Neuronal stem cell (in vitro differentiated cells): ENCODE data around the gene SLC4A7.
A peak's percentile ranks its signal among the peaks of the same experiment; 100 is the strongest.

Source experiments
- DNase-seq: peaks from one replicate; pipeline ENCODE4 v3.0.0-alpha.2; 2013; ENCODE audit warnings: low spot score
- H2AFZ ChIP-seq: one replicate; pipeline ENCODE4 v1.6.1; 2013; ENCODE audit warnings: mild to moderate bottlenecking, low read length, inconsistent platforms
- H2AK5ac ChIP-seq: 2 replicates; pipeline ENCODE4 v1.6.1; 2013; ENCODE audit warnings: low read depth, mild to moderate bottlenecking, inconsistent platforms, low read length, moderate library complexity, mixed read lengths
- H2BK120ac ChIP-seq: 2 replicates; pipeline ENCODE4 v1.6.1; 2013; ENCODE audit warnings: low read depth, mild to moderate bottlenecking, inconsistent platforms, low read length, moderate library complexity, mixed read lengths
- H2BK12ac ChIP-seq: one replicate; pipeline ENCODE4 v1.6.1; 2013; ENCODE audit warnings: low read length, inconsistent platforms
- H2BK15ac ChIP-seq: 2 replicates; pipeline ENCODE4 v1.6.1; 2013; ENCODE audit warnings: mild to moderate bottlenecking, low read length, inconsistent platforms, mixed read lengths
- H2BK5ac ChIP-seq: one replicate; pipeline ENCODE4 v1.6.1; 2013; ENCODE audit warnings: inconsistent platforms, mild to moderate bottlenecking, low read length, moderate library complexity
- H3K14ac ChIP-seq: one replicate; pipeline ENCODE4 v1.6.1; 2013; ENCODE audit warnings: low read length, inconsistent platforms
- H3K18ac ChIP-seq: 2 replicates; pipeline ENCODE4 v1.6.1; 2013; ENCODE audit warnings: low read length, inconsistent platforms
- H3K23ac ChIP-seq: 2 replicates; pipeline ENCODE4 v1.6.1; 2013; ENCODE audit warnings: low read depth, mild to moderate bottlenecking, mixed read lengths, low read length, inconsistent platforms; ENCODE audit not compliant: poor library complexity
- H3K27ac ChIP-seq: replicated peaks from 3 replicates; pipeline ENCODE4 v1.5.1; 2013; ENCODE audit warnings: low read length, inconsistent platforms
- H3K27me3 ChIP-seq, 3 experiments: 2 replicates each; pipeline ENCODE4 v1.6.1; 2013; ENCODE audit warnings: low read length in 3 of 3, mild to moderate bottlenecking in 2 of 3, inconsistent platforms in 1 of 3, low read depth in 1 of 3, mixed read lengths in 1 of 3, moderate library complexity in 1 of 3; ENCODE audit not compliant: control insufficient read depth in 3 of 3, insufficient read depth in 3 of 3
- H3K36me3 ChIP-seq, 2 donors: replicated peaks in 1 of 2; 2 replicates each; pipeline ENCODE4 v1.6.1; 2013; ENCODE audit warnings: low read length in 2 of 2; ENCODE audit not compliant: control insufficient read depth in 2 of 2, insufficient read depth in 2 of 2
- H3K4ac ChIP-seq: 2 replicates; pipeline ENCODE4 v1.6.1; 2013; ENCODE audit warnings: inconsistent platforms, mild to moderate bottlenecking, low read length, moderate library complexity
- H3K4me1 ChIP-seq, 2 donors: 1 replicate in 1 of 2; 2 replicates in 1 of 2; pipeline ENCODE4 v1.6.1; 2013; ENCODE audit warnings: low read length in 2 of 2, low read depth in 1 of 2; ENCODE audit not compliant: control insufficient read depth in 2 of 2, insufficient read depth in 1 of 2
- H3K4me2 ChIP-seq: one replicate; pipeline ENCODE4 v1.6.1; 2013; ENCODE audit warnings: mild to moderate bottlenecking, low read length, inconsistent platforms; ENCODE audit not compliant: insufficient read depth, poor library complexity, severe bottlenecking
- H3K4me3 ChIP-seq, 2 donors: 2 replicates each; pipeline ENCODE4 v1.5.1; 2013; ENCODE audit warnings: low read length in 2 of 2, mild to moderate bottlenecking in 2 of 2, inconsistent platforms in 1 of 2, moderate library complexity in 1 of 2
- H3K79me1 ChIP-seq: one replicate; pipeline ENCODE4 v1.6.1; 2013; ENCODE audit warnings: low read depth, mild to moderate bottlenecking, inconsistent platforms, low read length, moderate library complexity
- H3K9ac ChIP-seq: one replicate; pipeline ENCODE4 v1.6.1; 2013; ENCODE audit warnings: mild to moderate bottlenecking, low read depth, low read length, inconsistent platforms; ENCODE audit not compliant: poor library complexity
- H3K9me3 ChIP-seq, 2 donors: replicated peaks in 1 of 2; 2 replicates each; pipeline versions ENCODE3 to v1.6.1; 2013; ENCODE audit warnings: low read length in 2 of 2, mild to moderate bottlenecking in 2 of 2, inconsistent platforms in 1 of 2, low read depth in 1 of 2, mixed read lengths in 1 of 2, moderate library complexity in 1 of 2; ENCODE audit not compliant: control insufficient read depth in 2 of 2, insufficient read depth in 1 of 2
- H4K8ac ChIP-seq: one replicate; pipeline ENCODE4 v1.6.1; 2013; ENCODE audit warnings: low read depth, mild to moderate bottlenecking, inconsistent platforms, low read length, moderate library complexity
- H4K91ac ChIP-seq: one replicate; pipeline ENCODE4 v1.6.1; 2013; ENCODE audit warnings: low read length, low read depth, mild to moderate bottlenecking, inconsistent platforms; ENCODE audit not compliant: poor library complexity
- WGBS, 2 donors: extraction: QIAGEN DNeasy Blood & Tissue Kit; methylation state at CpG; one replicate each; pipeline ENCODE4 v1.1.7; 2013; ENCODE audit warnings: missing lambda C conversion rate in 2 of 2, mixed read lengths in 1 of 2; ENCODE audit not compliant: insufficient read length in 2 of 2, insufficient replicate concordance in 1 of 2; ENCODE audit errors: extremely low coverage in 2 of 2; 5-methylcytosine and 5-hydroxymethylcytosine counted together

SLC4A7 gene

GRCh38 chr3:27521179-27521871 lies 37.1 kb upstream of the SLC4A7 start:
- Histone ChIP-seq H4K8ac (no peak overlapping the region), H2BK120ac (no peak overlapping the region), H3K18ac (no peak overlapping the region), H3K36me3 (no peaks in the 10 kb centered on the region), H2BK12ac (no peak overlapping the region), H2BK15ac (no peak overlapping the region), H3K9me3 (no peaks in the 10 kb centered on the region), H3K4me3 (no peak overlapping the region), H2BK5ac (no peak overlapping the region), H4K91ac (no peak overlapping the region), H3K23ac (no peak overlapping the region), H3K79me1 (no peaks in the 10 kb centered on the region), H3K14ac (no peak overlapping the region), H3K27me3 (no peaks in the 10 kb centered on the region), H3K9ac (no peak overlapping the region), H3K4me2 (no peak overlapping the region), H3K27ac (no peak overlapping the region), H2AFZ (no peak overlapping the region), H3K4ac (no peak overlapping the region), H3K4me1 (no peaks in the 10 kb centered on the region), H2AK5ac (no peak overlapping the region)
- WGBS, 2 donors: no CpG with 5 or more reads among the region's 5 CpGs
- DNase-seq: no peak

GRCh38 chr3:27511724-27512422 lies 27.7 kb upstream of the SLC4A7 start:
- Histone ChIP-seq H4K8ac (no peak overlapping the region), H3K23ac (no peak overlapping the region), H2AK5ac (no peak overlapping the region), H2BK120ac (no peak overlapping the region), H3K4ac (no peak overlapping the region), H3K4me3 (no peak overlapping the region), H2BK15ac (no peak overlapping the region), H2BK5ac (no peak overlapping the region), H3K36me3 (no peaks in the 10 kb centered on the region), H2AFZ (peak overlapping the region; percentile 81), H4K91ac (no peak overlapping the region), H3K14ac (no peak overlapping the region), H3K4me2 (no peak overlapping the region), H3K9me3 (peaks cover 0 to 3% of the 10 kb centered on the region in 2 donors), H3K27ac (no peak overlapping the region), H3K79me1 (no peaks in the 10 kb centered on the region), H3K27me3 (no peaks in the 10 kb centered on the region), H3K4me1 (peaks cover 5 to 7% of the 10 kb centered on the region in 2 donors), H3K9ac (no peak overlapping the region), H2BK12ac (no peak overlapping the region), H3K18ac (no peak overlapping the region)
- DNase-seq: no peak
- no CpG with 5 or more reads among the region's 5 CpGs for WGBS, 2 donors

- Histone ChIP-seq H3K4ac (no peak overlapping the region), H2AFZ (no peak overlapping the region), H3K4me3 (no peak overlapping the region), H3K23ac (no peak overlapping the region), H2BK5ac (no peak overlapping the region), H4K8ac (no peak overlapping the region), H3K27ac (no peak overlapping the region), H2BK12ac (no peak overlapping the region), H2BK15ac (no peak overlapping the region), H3K79me1 (no peaks in the 10 kb centered on the region), H2BK120ac (no peak overlapping the region), H3K36me3 (no peaks in the 10 kb centered on the region), H3K9ac (no peak overlapping the region), H3K27me3 (no peaks in the 10 kb centered on the region), H3K18ac (no peak overlapping the region), H2AK5ac (no peak overlapping the region), H3K9me3 (peaks cover 0 to 3% of the 10 kb centered on the region in 2 donors), H3K4me2 (no peak overlapping the region), H3K4me1 (peaks cover 5 to 7% of the 10 kb centered on the region in 2 donors), H4K91ac (no peak overlapping the region), H3K14ac (no peak overlapping the region)
- no peak for DNase-seq
- WGBS, 2 donors: no CpG with 5 or more reads among the region's 2 CpGs
These were observed 25.2 kb upstream of the SLC4A7 start for GRCh38 chr3:27509376-27509775.

- no peak overlapping the region for H2BK12ac ChIP-seq
- H3K27ac ChIP-seq: no peak overlapping the region
- no CpG with 5 or more reads among the region's 2 CpGs for WGBS, 2 donors
- H4K8ac ChIP-seq: no peak overlapping the region
- no peaks in the 10 kb centered on the region for H3K27me3 ChIP-seq
- H3K14ac ChIP-seq: no peak overlapping the region
- H2BK120ac ChIP-seq: no peak overlapping the region
- no peak overlapping the region for H4K91ac ChIP-seq
- H2AK5ac ChIP-seq: no peak overlapping the region
- no peak overlapping the region for H2BK15ac ChIP-seq
- no peak overlapping the region for H2BK5ac ChIP-seq
- H3K4me2 ChIP-seq: no peak overlapping the region
- H3K79me1 ChIP-seq: no peaks in the 10 kb centered on the region
- no peak overlapping the region for H3K4ac ChIP-seq
- H3K9ac ChIP-seq: no peak overlapping the region
- peaks cover 5 to 7% of the 10 kb centered on the region in 2 donors for H3K4me1 ChIP-seq
- no peak overlapping the region for H3K18ac ChIP-seq
- H3K9me3 ChIP-seq: peaks cover 0 to 3% of the 10 kb centered on the region in 2 donors
- H2AFZ ChIP-seq: no peak overlapping the region
- H3K23ac ChIP-seq: no peak overlapping the region
- no peak for DNase-seq
- H3K4me3 ChIP-seq: no peak overlapping the region
- no peaks in the 10 kb centered on the region for H3K36me3 ChIP-seq
These were observed 24.2 kb upstream of the SLC4A7 start for GRCh38 chr3:27508424-27508823.
